HCT116 (cell line): ENCODE data around the gene NFKB2. TPM values are rescaled to one million over a fixed set of nuclear protein-coding genes. Genes with fewer than 3 reads are reported as not detected.

Experiments
- ATAC-seq: fragments of 200-7000 bp; cut with Tn5 transposase; 2 replicates; pipeline ENCODE4 v1.9.1; 2020; ENCODE audit warnings: mild to moderate bottlenecking, moderate library complexity
- BruUV-seq: library from RNA; stranded (reverse); fragments of 400-500 nt; replicated peaks from 2 replicates; lab custom pipeline; 2021; lab: Mats Ljungman, UMichigan
- CTCF ChIA-PET: fragments of 300-600 bp; sonication (Branson Sonifier 250); formaldehyde crosslinking; loops from one replicate; lab custom pipeline; 2021; ENCODE audit warnings: antibody characterized with exemption; lab: Charles Lee
- POLR2A ChIA-PET: fragments of 300-600, 350-600 bp; sonication (Branson Sonifier 250); formaldehyde crosslinking; loops from one replicate; lab custom pipeline; 2021; ENCODE audit warnings: antibody characterized with exemption; lab: Charles Lee
- RAD21 ChIA-PET, 2 experiments: fragments of 300-600 bp; sonication (Branson Sonifier 250); formaldehyde crosslinking; loops; one replicate each; lab custom pipeline; 2023; ENCODE audit warnings: low total read pairs in 2 of 2; ENCODE audit not compliant: uncharacterized antibody in 2 of 2, unreplicated experiment in 2 of 2, low non-redundant PET in 1 of 2; lab: Charles Lee
- DNase-seq: peaks from one replicate; pipeline ENCODE4 v3.0.0-alpha.2; 2010; ENCODE audit warnings: low read depth, low spot score
- H2AFZ ChIP-seq: fragments of 200-600 bp; shearing (Covaris generic), sonication (generic); 2 replicates; pipeline ENCODE4 v1.6.1; 2017; ENCODE audit warnings: low read depth, mixed run types, mixed read lengths, antibody characterized with exemption, low read length; ENCODE audit not compliant: poor library complexity, severe bottlenecking
- H3K27ac ChIP-seq: 2 replicates; pipeline ENCODE4 v1.5.1; 2012; ENCODE audit warnings: low read depth, low read length
- H3K27me3 ChIP-seq: fragments of 200-600 bp; sonication (generic); 2 replicates; pipeline ENCODE4 v1.6.1; 2016; ENCODE audit warnings: mixed run types, low read length, mixed read lengths; ENCODE audit not compliant: insufficient read depth
- H3K36me3 ChIP-seq, 2 experiments: fragments of 200-500 bp in 1 of 2; fragments of 200-600 bp in 1 of 2; sonication (Bioruptor generic) in 1 of 2; sonication (generic) in 1 of 2; 2 replicates each; pipeline versions ENCODE4 v1.5.1 to v1.6.1; 2014 to 2016; ENCODE audit warnings: low read length in 2 of 2, inconsistent platforms in 1 of 2, mixed read lengths in 1 of 2, mixed run types in 1 of 2; ENCODE audit not compliant: insufficient read depth in 2 of 2, control insufficient read depth in 1 of 2
- H3K4me1 ChIP-seq, 2 experiments: fragments of 200-600 bp in 1 of 2; sonication (generic) in 1 of 2; 2 replicates each; pipeline versions ENCODE4 v1.5.1 to v1.6.1; 2012 to 2017; ENCODE audit warnings: low read length in 2 of 2, inconsistent platforms in 1 of 2, mild to moderate bottlenecking in 1 of 2, mixed read lengths in 1 of 2, mixed run types in 1 of 2, moderate library complexity in 1 of 2; ENCODE audit not compliant: insufficient read depth in 2 of 2, control insufficient read depth in 1 of 2
- H3K4me2 ChIP-seq: fragments of 200-600 bp; sonication (generic); 2 replicates; pipeline ENCODE4 v1.6.1; 2017; ENCODE audit warnings: mixed run types, low read length, mixed read lengths
- H3K4me3 ChIP-seq, 2 experiments: fragments of 200-600 bp in 1 of 2; sonication (generic) in 1 of 2; replicated peaks in 1 of 2; 2 replicates each; pipeline ENCODE4 v1.5.1; 2011 to 2016; ENCODE audit warnings: low read length in 2 of 2, control low read depth in 1 of 2, low read depth in 1 of 2, mild to moderate bottlenecking in 1 of 2, mixed read lengths in 1 of 2, mixed run types in 1 of 2
- H3K79me2 ChIP-seq: fragments of 200-600 bp; sonication (generic); 2 replicates; pipeline ENCODE4 v1.6.1; 2017; ENCODE audit warnings: mild to moderate bottlenecking, mixed run types, low read length, moderate library complexity, mixed read lengths; ENCODE audit not compliant: insufficient read depth
- H3K9ac ChIP-seq: fragments of 200-600 bp; sonication (generic); 2 replicates; pipeline ENCODE4 v1.6.1; 2016; ENCODE audit warnings: low read length, mixed read lengths
- H3K9me2 ChIP-seq: fragments of 200-600 bp; sonication (generic), shearing (Covaris generic); 2 replicates; pipeline ENCODE4 v1.6.1; 2017; ENCODE audit warnings: mixed run types, mild to moderate bottlenecking, moderate library complexity; ENCODE audit not compliant: insufficient read depth
- H3K9me3 ChIP-seq, 2 experiments: fragments of 200-500 bp in 1 of 2; fragments of 200-600 bp in 1 of 2; sonication (Bioruptor generic) in 1 of 2; sonication (generic) in 1 of 2; 2 replicates each; pipeline ENCODE4 v1.6.1; 2014 to 2017; ENCODE audit warnings: low read length in 2 of 2, mixed read lengths in 2 of 2, inconsistent platforms in 1 of 2, low read depth in 1 of 2, mild to moderate bottlenecking in 1 of 2, mixed run types in 1 of 2, moderate library complexity in 1 of 2; ENCODE audit not compliant: control insufficient read depth in 1 of 2, insufficient read depth in 1 of 2
- H4K20me1 ChIP-seq: fragments of 200-600 bp; sonication (generic), shearing (Covaris generic); 2 replicates; pipeline ENCODE4 v1.6.1; 2017; ENCODE audit warnings: mixed run types, mild to moderate bottlenecking, moderate library complexity; ENCODE audit not compliant: insufficient read depth
- CEBPB ChIP-seq: IDR thresholded peaks from 2 replicates; pipeline ENCODE4 v1.6.1; 2012; ENCODE audit warnings: low read depth
- EGR1 ChIP-seq: IDR thresholded peaks from 2 replicates; pipeline ENCODE4 v1.6.1; 2012; ENCODE audit warnings: low read depth
- ELF1 ChIP-seq: IDR thresholded peaks from 2 replicates; pipeline ENCODE4 v1.6.1; 2012; ENCODE audit warnings: low read depth, borderline replicate concordance
- EZH2 ChIP-seq: fragments of 200-600 bp; sonication (generic); IDR thresholded peaks from 2 replicates; pipeline ENCODE4 v1.6.1; 2017; ENCODE audit warnings: antibody characterized with exemption, mixed run types
- EZH2phosphoT487 ChIP-seq: fragments of 200-600 bp; IDR thresholded peaks from 2 replicates; pipeline ENCODE4 v1.6.1; 2018; ENCODE audit warnings: antibody characterized with exemption, borderline replicate concordance
- FOSL1 ChIP-seq: IDR thresholded peaks from 2 replicates; pipeline ENCODE4 v1.6.1; 2012; ENCODE audit warnings: low read depth
- JUND ChIP-seq: IDR thresholded peaks from 2 replicates; pipeline ENCODE4 v1.6.1; 2012
- POLR2A ChIP-seq: IDR thresholded peaks from 2 replicates; pipeline ENCODE4 v1.7.0; 2011; ENCODE audit warnings: borderline replicate concordance; ENCODE audit not compliant: insufficient read depth, insufficient read length; ENCODE audit errors: extremely low read depth
- POLR2AphosphoS5 ChIP-seq: IDR thresholded peaks from 2 replicates; pipeline ENCODE4 v1.6.1; 2011; ENCODE audit warnings: mild to moderate bottlenecking, low read depth, low read length, moderate library complexity
- RAD21 ChIP-seq: IDR thresholded peaks from 2 replicates; pipeline ENCODE4 v1.6.1; 2012; ENCODE audit warnings: low read depth, mild to moderate bottlenecking
- SP1 ChIP-seq: IDR thresholded peaks from 2 replicates; pipeline ENCODE4 v1.6.1; 2012; ENCODE audit warnings: low read depth
- SRF ChIP-seq: IDR thresholded peaks from 2 replicates; pipeline ENCODE4 v1.6.1; 2012; ENCODE audit warnings: low read depth
- TCF7L2 ChIP-seq: IDR thresholded peaks from 2 replicates; pipeline ENCODE4 v1.7.0; 2011; ENCODE audit warnings: borderline replicate concordance, inconsistent platforms; ENCODE audit not compliant: insufficient read depth, insufficient read length; ENCODE audit errors: extremely low read depth
- YY1 ChIP-seq: IDR thresholded peaks from 2 replicates; pipeline ENCODE4 v1.6.1; 2011; ENCODE audit warnings: low read length, low read depth, moderate library complexity, mild to moderate bottlenecking; ENCODE audit not compliant: insufficient replicate concordance; ENCODE audit errors: extremely low read depth
- ZFX ChIP-seq: fragments of 450-650 bp; IDR thresholded peaks from 2 replicates; pipeline ENCODE4 v1.6.1; 2017
- ZNF274 ChIP-seq: fragments of 200-500 bp; sonication (Bioruptor generic); IDR thresholded peaks from 2 replicates; pipeline ENCODE4 v1.6.1; 2014; ENCODE audit warnings: mild to moderate bottlenecking, low read depth, low read length, inconsistent platforms
- intact Hi-C: fragments of 100-400 bp; cut with micrococcal nuclease; formaldehyde crosslinking; loops from 2 replicates; pipeline ENCODE4 v1.10.0; 2022
- total RNA-seq: library from RNA; stranded (reverse); gene quantifications from one replicate; pipeline ENCODE4 v1.2.1, GENCODE V29; 2021; ENCODE audit not compliant: unreplicated experiment
- TF ChIP-seq, protein P1 (sequence below): IDR thresholded peaks from 2 replicates; pipeline ENCODE4 v1.6.1; 2012
- TF ChIP-seq, protein P2 (sequence below): IDR thresholded peaks from 2 replicates; pipeline ENCODE4 v1.6.1; 2012
- TF ChIP-seq, protein P3 (sequence below): IDR thresholded peaks from 2 replicates; pipeline ENCODE4 v1.6.1; 2011; ENCODE audit warnings: mild to moderate bottlenecking, low read length, moderate library complexity; ENCODE audit not compliant: insufficient replicate concordance; ENCODE audit errors: extremely low read depth

Gene NFKB2
- total RNA-seq, 1 experiment from 2014 or later, result 115 TPM

DNA sequence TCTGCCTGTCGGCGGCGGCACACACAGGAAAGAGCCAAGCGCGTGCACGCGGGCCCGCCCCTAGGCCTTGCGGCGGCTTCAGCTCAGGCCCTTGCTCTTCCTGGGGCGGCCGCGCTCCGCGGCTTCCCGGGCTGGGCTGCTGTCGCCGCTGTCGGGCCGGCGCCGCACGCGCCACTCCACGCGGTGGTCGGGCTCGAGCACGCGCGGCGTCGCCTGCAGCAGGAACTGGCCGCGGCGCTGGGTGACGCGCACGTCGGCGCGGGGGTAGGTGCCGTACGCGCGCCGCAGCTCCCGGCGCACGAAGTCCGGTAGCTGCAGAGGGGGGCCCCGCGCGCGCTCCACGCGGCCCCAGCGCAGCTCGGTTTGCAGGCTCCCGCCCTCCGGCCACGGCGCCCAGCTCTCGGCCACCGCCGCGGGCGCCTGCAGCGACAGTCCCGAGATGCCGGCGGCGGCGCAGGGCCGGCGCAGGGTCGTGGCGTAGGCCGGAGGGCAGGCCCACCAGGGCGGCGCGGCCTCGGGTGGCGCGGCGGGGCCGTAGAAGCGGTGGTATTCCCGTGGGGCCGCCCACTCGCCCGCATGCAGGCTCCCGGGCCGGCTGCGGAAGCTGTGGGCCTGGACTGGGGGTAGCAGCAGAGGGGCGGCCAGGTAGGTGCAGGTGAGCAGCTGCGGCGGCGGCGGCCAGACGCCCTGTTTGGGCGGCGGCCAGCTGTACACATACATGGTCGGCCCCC, 55.0 kb downstream of the NFKB2 start (continued):
- TF ChIP-seq, protein P1, sequence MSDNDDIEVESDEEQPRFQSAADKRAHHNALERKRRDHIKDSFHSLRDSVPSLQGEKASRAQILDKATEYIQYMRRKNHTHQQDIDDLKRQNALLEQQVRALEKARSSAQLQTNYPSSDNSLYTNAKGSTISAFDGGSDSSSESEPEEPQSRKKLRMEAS, result no peak
- TF ChIP-seq, protein P2, sequence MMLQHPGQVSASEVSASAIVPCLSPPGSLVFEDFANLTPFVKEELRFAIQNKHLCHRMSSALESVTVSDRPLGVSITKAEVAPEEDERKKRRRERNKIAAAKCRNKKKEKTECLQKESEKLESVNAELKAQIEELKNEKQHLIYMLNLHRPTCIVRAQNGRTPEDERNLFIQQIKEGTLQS, result no peak
- no peak for TF ChIP-seq ZNF274

DNA sequence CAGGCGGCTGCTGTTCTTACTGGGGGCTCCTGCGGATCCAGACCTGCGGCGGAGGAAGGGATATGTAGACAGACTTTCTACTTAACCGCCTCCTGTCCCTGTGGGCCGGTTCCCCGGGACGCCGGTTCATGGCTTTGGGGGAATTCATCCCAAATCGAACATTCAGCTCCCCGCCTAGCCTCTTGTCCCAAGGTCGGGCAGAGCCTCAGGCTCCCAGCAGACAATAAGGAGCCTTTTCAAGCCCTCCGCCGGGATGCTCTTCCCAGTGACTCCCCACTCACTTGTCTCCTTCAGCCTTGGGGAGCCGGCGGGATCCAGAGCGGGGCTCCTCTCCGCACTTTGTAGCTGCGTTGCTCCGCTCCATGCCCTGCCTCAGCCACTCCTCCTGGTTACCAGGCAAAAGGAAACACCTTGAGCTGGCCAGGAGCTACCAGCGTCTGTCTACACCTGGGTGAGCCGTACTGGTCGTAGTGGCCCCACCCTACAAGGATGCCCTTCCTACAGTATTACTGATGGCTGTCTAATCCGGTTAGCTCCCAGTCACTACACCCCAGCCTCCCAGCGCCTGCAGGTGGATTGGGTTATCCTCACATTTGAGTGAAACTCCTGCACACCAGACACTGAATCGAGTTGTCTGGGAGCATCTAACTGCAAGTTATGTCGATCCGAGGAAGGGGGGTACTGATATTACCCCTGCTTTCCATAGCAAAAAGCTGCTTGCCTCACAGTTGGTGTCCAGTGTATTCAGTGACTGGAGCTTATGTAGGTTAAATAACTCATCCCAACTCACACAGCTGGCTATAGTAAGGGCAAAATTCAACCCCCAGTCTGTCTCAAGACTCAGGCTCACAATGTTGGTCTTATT, 55.8 kb downstream of the NFKB2 start, which contains the start of gene C10orf95:
Gene C10orf95, minus strand, starts transcription at position 439 of the 865 bp plus-strand sequence. CDS start 450 bp downstream, outside the sequence.
- intact Hi-C loops, result loop anchor here (2.0 kb wide), 1 partner anchor 57 kb away; the partner anchor contains the start of gene NFKB2
- peak within 1 kb of the TSS; percentile 97 for H3K9ac ChIP-seq
- H3K79me2 ChIP-seq, result peaks cover 35% of the 10 kb centered on the region
- H3K4me1 ChIP-seq, result peaks cover 28 to 38% of the 10 kb centered on the region in 2 experiments
- H3K27ac ChIP-seq, result peak within 1 kb of the TSS; percentile 98
- H3K36me3 ChIP-seq, result peaks cover 4 to 13% of the 10 kb centered on the region in 2 experiments; a peak in 2 of 4 replicates
- TF ChIP-seq SP1 (no peak), RAD21 (no peak), ELF1 (no peak), JUND (no peak), SRF (no peak), EGR1 (no peak), EZH2phosphoT487 (no peak), EZH2 (no peak), POLR2A (no peak), ZNF274 (no peak), CEBPB (no peak), ZFX (no peak), FOSL1 (no peak), POLR2AphosphoS5 (no peak), TCF7L2 (no peak), YY1 (no peak)
- TF ChIP-seq, protein P2, result no peak
- TF ChIP-seq, protein P1, result no peak
- TF ChIP-seq, protein P3, sequence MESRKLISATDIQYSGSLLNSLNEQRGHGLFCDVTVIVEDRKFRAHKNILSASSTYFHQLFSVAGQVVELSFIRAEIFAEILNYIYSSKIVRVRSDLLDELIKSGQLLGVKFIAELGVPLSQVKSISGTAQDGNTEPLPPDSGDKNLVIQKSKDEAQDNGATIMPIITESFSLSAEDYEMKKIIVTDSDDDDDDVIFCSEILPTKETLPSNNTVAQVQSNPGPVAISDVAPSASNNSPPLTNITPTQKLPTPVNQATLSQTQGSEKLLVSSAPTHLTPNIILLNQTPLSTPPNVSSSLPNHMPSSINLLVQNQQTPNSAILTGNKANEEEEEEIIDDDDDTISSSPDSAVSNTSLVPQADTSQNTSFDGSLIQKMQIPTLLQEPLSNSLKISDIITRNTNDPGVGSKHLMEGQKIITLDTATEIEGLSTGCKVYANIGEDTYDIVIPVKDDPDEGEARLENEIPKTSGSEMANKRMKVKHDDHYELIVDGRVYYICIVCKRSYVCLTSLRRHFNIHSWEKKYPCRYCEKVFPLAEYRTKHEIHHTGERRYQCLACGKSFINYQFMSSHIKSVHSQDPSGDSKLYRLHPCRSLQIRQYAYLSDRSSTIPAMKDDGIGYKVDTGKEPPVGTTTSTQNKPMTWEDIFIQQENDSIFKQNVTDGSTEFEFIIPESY, result no peak
- no peak within 1 kb of the TSS for H2AFZ ChIP-seq
- RAD21 ChIA-PET, result interaction anchor here in 1 of 2 experiments (1.0 to 1.6 kb wide), 2 partner anchors 29 to 132 kb away, joined by 3 to 4 read pairs; no protein-coding TSS in a partner anchor
- no peaks in the 10 kb centered on the region for H4K20me1 ChIP-seq
- no peaks in the 10 kb centered on the region for H3K27me3 ChIP-seq
- TSS peak; percentile 28 for BruUV-seq
- H3K9me3 ChIP-seq, result no peaks in the 10 kb centered on the region
- peak within 1 kb of the TSS; percentile 98 for H3K4me2 ChIP-seq
- CTCF ChIA-PET, result interaction anchor here (0.9 to 2.7 kb wide), 7 partner anchors 10 to 220 kb away, joined by 3 to 16 read pairs (median 3); partner anchors contain the start of genes CUEDC2 and FBXL15
- POLR2A ChIA-PET, result interaction anchor here (0.7 to 6.1 kb wide), 8 partner anchors 10 to 193 kb away, joined by 3 to 39 read pairs (median 6); partner anchors contain the start of genes CUEDC2, FBXL15 and TRIM8
- peak within 1 kb of the TSS; percentile 72 to 100 for H3K4me3 ChIP-seq
- ATAC-seq, result peak; percentile 20
- H3K9me2 ChIP-seq, result no peaks in the 10 kb centered on the region
- no peak for DNase-seq
